Purkinje cell (primary cell): Measurements from ENCODE around the gene CD177. TPM values are rescaled to one million over a fixed set of nuclear protein-coding genes. Genes with fewer than 3 reads are reported as not detected.

Source experiments
- polyA plus RNA-seq: library from polyadenylated mRNA; unstranded; fragments of >200 nt; fragmentation: Nextera tagmentation; gene quantifications from 2 replicates; pipeline ENCODE4 v1.2.1, GENCODE V29; 2014

The CD177 gene
- 0.36 TPM in 1 of 2 replicates, not detected in the other for polyA plus RNA-seq

GRCh38 chr19:43353606-43354304 is at the start of gene CD177:
TSS of gene CD177 (plus strand) at chr19:43353686. CDS start at chr19:43353715, 29 bp downstream.

Other genes starting within 250 kb of the CD177 start
- gene PSG5, start 167.2 kb upstream of the CD177 start, polyA plus RNA-seq, result not detected in 2 replicates
- not detected in 2 replicates for gene PSG4, start 148.0 kb upstream of the CD177 start, polyA plus RNA-seq
- not detected in 2 replicates for gene PSG9, start 84.2 kb upstream of the CD177 start, polyA plus RNA-seq
- gene TEX101, start 61.2 kb downstream of the CD177 start, polyA plus RNA-seq, result not detected in 2 replicates
- not detected in 2 replicates for gene LYPD3, start 111.9 kb downstream of the CD177 start, polyA plus RNA-seq
- not detected in 2 replicates for gene PHLDB3, start 151.1 kb downstream of the CD177 start, polyA plus RNA-seq
- 21.0 and 26.9 TPM in 2 replicates for gene ETHE1, start 173.5 kb downstream of the CD177 start, polyA plus RNA-seq
- 1.5 and 2.5 TPM in 2 replicates for gene ZNF575, start 179.5 kb downstream of the CD177 start, polyA plus RNA-seq
- 6.7 and 7.5 TPM in 2 replicates for gene XRCC1, start 221.8 kb downstream of the CD177 start, polyA plus RNA-seq
- gene PINLYP, start 222.1 kb downstream of the CD177 start, polyA plus RNA-seq, result 2.3 and 17.2 TPM in 2 replicates
- 11.0 and 21.0 TPM in 2 replicates for gene IRGQ, start 242.4 kb downstream of the CD177 start, polyA plus RNA-seq
- gene ZNF576, start 242.9 kb downstream of the CD177 start, polyA plus RNA-seq, result 7.6 and 9.6 TPM in 2 replicates